Measurements from ENCODE around the gene MUSK. TPM values are rescaled to one million over a fixed set of nuclear protein-coding genes. Genes with fewer than 3 reads are reported as not detected.
"Not testable (repeated sequence)": the region's sequence is repeated elsewhere in the genome, so short reads cannot be mapped to it uniquely, and the experiment has no call there.

MUSK gene
- total RNA-seq, 1 experiment from 2014 or later: not detected

GRCh38 chr9:110688329-110688728 lies 19.7 kb downstream of the MUSK start:
- no peak for TF ChIP-seq REST (IDR thresholded peaks at IDR 0.05; ENCODE audit: insufficient read depth in 1 of 2, low read depth in 2 of 2, low read length in 1 of 2)
- TF ChIP-seq SIN3A (IDR thresholded peaks at IDR 0.05; ENCODE audit: borderline replicate concordance, insufficient read depth, low read depth, low read length): no peak
- no peak for TF ChIP-seq POLR2AphosphoS5 (IDR thresholded peaks at IDR 0.05; ENCODE audit: low read depth, low read length)
- intact Hi-C loops (cut with micrococcal nuclease; ENCODE audit: unreplicated experiment) (no loop called here), in situ Hi-C loops (cut with HindIII; ENCODE audit: low pct_unique_long_range_greater_than_20kb, low sequenced_read_pairs) (no loop called here)
- no peaks in the 10 kb centered on the region for H3K4me1 ChIP-seq (ENCODE audit: control insufficient read depth, insufficient read depth, low read length)
- ChIA-PET CTCF (interaction anchor here (0.6 kb wide), 1 partner anchor 391 kb away, joined by 4 read pairs; no protein-coding TSS in a partner anchor), POLR2A (no interaction called here)
- no peaks in the 10 kb centered on the region for H3K27me3 ChIP-seq (ENCODE audit: control insufficient read depth, insufficient read depth, low read length)
- ATAC-seq: no peak
- no peak overlapping the region for H3K27ac ChIP-seq (ENCODE audit: low read length)
- H3K9me3 ChIP-seq (ENCODE audit: control insufficient read depth, insufficient read depth, low read depth, low read length): no peaks in the 10 kb centered on the region
- H3K4me3 ChIP-seq (ENCODE audit: low read depth in 2 of 2, low read length in 2 of 2): no peak overlapping the region
- no peak for DNase-seq (ENCODE audit: low read depth, low spot score)
- no TSS peak for BruUV-seq (replicated peaks)
- no peaks in the 10 kb centered on the region for H3K36me3 ChIP-seq (ENCODE audit: control insufficient read depth, insufficient read depth, low read length)

- DNase-seq (ENCODE audit: low read depth, low spot score): no peak
- intact Hi-C loops (cut with micrococcal nuclease; ENCODE audit: unreplicated experiment): no loop called here
- ChIA-PET POLR2A (no interaction called here), CTCF (no interaction called here)
- no peak for ATAC-seq
- H3K36me3 ChIP-seq (ENCODE audit: control insufficient read depth, insufficient read depth, low read length): no peaks in the 10 kb centered on the region
- TF ChIP-seq POLR2AphosphoS5 (IDR thresholded peaks at IDR 0.05; ENCODE audit: low read depth, low read length): no peak
- no peak for TF ChIP-seq SIN3A (IDR thresholded peaks at IDR 0.05; ENCODE audit: borderline replicate concordance, insufficient read depth, low read depth, low read length)
- TF ChIP-seq TCF7L2 (IDR thresholded peaks at IDR 0.05; ENCODE audit: low read depth, low read length): no peak
- no peak for TF ChIP-seq REST (IDR thresholded peaks at IDR 0.05; ENCODE audit: insufficient read depth in 1 of 2, low read depth in 2 of 2, low read length in 1 of 2)
- TF ChIP-seq CTCF (IDR thresholded peaks at IDR 0.05): no peak
- H3K27me3 ChIP-seq (ENCODE audit: control insufficient read depth, insufficient read depth, low read length): no peaks in the 10 kb centered on the region
- H3K9me3 ChIP-seq (ENCODE audit: control insufficient read depth, insufficient read depth, low read depth, low read length): no peaks in the 10 kb centered on the region
- BruUV-seq (replicated peaks): no TSS peak
- H3K4me1 ChIP-seq (ENCODE audit: control insufficient read depth, insufficient read depth, low read length): no peaks in the 10 kb centered on the region
- no peak overlapping the region for H3K27ac ChIP-seq (ENCODE audit: low read length)
- H3K4me3 ChIP-seq (ENCODE audit: low read depth in 2 of 2, low read length in 2 of 2): no peak overlapping the region
- in situ Hi-C loops (cut with HindIII; ENCODE audit: low pct_unique_long_range_greater_than_20kb, low sequenced_read_pairs): no loop called here
Observed at GRCh38 chr9:110691002-110691549, 22.5 kb downstream of the MUSK start.

GRCh38 chr9:110695846-110696245 lies 27.3 kb downstream of the MUSK start:
- H3K9me3 ChIP-seq (ENCODE audit: control insufficient read depth, insufficient read depth, low read depth, low read length); in situ Hi-C loops (cut with HindIII; ENCODE audit: low pct_unique_long_range_greater_than_20kb, low sequenced_read_pairs); H3K27me3 ChIP-seq (ENCODE audit: control insufficient read depth, insufficient read depth, low read length); H3K4me3 ChIP-seq (ENCODE audit: low read depth in 2 of 2, low read length in 2 of 2); H3K36me3 ChIP-seq (ENCODE audit: control insufficient read depth, insufficient read depth, low read length); CTCF ChIA-PET; H3K27ac ChIP-seq (ENCODE audit: low read length); intact Hi-C loops (cut with micrococcal nuclease; ENCODE audit: unreplicated experiment); ATAC-seq; BruUV-seq (replicated peaks); POLR2A ChIA-PET; DNase-seq (ENCODE audit: low read depth, low spot score); H3K4me1 ChIP-seq (ENCODE audit: control insufficient read depth, insufficient read depth, low read length): not testable (repeated sequence)

Data from Panc1 (cell line).